Natural killer cell (primary cell): Measurements from ENCODE around the gene OR7A5. TPM values are rescaled to one million over a fixed set of nuclear protein-coding genes. Genes with fewer than 3 reads are reported as not detected.

ENCODE experiments used
- ATAC-seq, 3 donors: fragments of 150-1000 bp in 2 of 3; fragments of 200-7000 bp in 1 of 3; cut with Tn5 transposase; 1 replicate in 1 of 3; 2 replicates in 2 of 3; pipeline ENCODE4 v1.10.0; 2021; ENCODE audit warnings: mild to moderate bottlenecking in 2 of 3, moderate library complexity in 2 of 3
- DNase-seq, 2 donors: peaks; one replicate each; pipeline versions ENCODE4 v3.0.0 to v3.0.0-alpha.2; 2013 to 2021; ENCODE audit warnings: mixed read lengths in 1 of 2
- H3K27ac ChIP-seq: one replicate; pipeline ENCODE4 v1.5.1; 2013; ENCODE audit warnings: mild to moderate bottlenecking, low read length
- H3K27me3 ChIP-seq: one replicate; pipeline ENCODE4 v1.6.1; 2013; ENCODE audit warnings: low read length; ENCODE audit not compliant: control insufficient read depth, insufficient read depth
- H3K36me3 ChIP-seq: one replicate; pipeline ENCODE4 v1.6.1; 2013; ENCODE audit warnings: low read length; ENCODE audit not compliant: control insufficient read depth, insufficient read depth
- H3K4me1 ChIP-seq: one replicate; pipeline ENCODE4 v1.6.1; 2013; ENCODE audit warnings: low read length; ENCODE audit not compliant: control insufficient read depth, insufficient read depth
- H3K4me3 ChIP-seq: one replicate; pipeline ENCODE4 v1.5.1; 2013; ENCODE audit warnings: low read length
- H3K9me3 ChIP-seq: one replicate; pipeline ENCODE4 v1.6.1; 2013; ENCODE audit warnings: low read length; ENCODE audit not compliant: control insufficient read depth, insufficient read depth
- H3K27ac Mint-ChIP-seq, 2 donors: one replicate each; pipeline ENCODE4 v1.8.0; 2022; ENCODE audit warnings: mild to moderate bottlenecking in 2 of 2, mixed read lengths in 2 of 2, moderate library complexity in 1 of 2
- H3K27me3 Mint-ChIP-seq, 2 donors: one replicate each; pipeline ENCODE4 v1.8.0; 2022; ENCODE audit warnings: low read depth in 2 of 2, mixed read lengths in 2 of 2
- H3K36me3 Mint-ChIP-seq: one replicate; pipeline ENCODE4 v1.8.0; 2022; ENCODE audit warnings: mixed read lengths
- H3K4me1 Mint-ChIP-seq, 2 donors: one replicate each; pipeline ENCODE4 v1.8.0; 2022; ENCODE audit warnings: mixed read lengths in 2 of 2
- H3K4me3 Mint-ChIP-seq: one replicate; pipeline ENCODE4 v1.8.0; 2022; ENCODE audit warnings: mild to moderate bottlenecking, moderate library complexity, mixed read lengths
- H3K9me3 Mint-ChIP-seq, 2 donors: one replicate each; pipeline ENCODE4 v1.8.0; 2022; ENCODE audit warnings: mixed read lengths in 2 of 2
- WGBS: methylation state at CpG from one replicate; pipeline ENCODE4 v1.1.7; 2013; ENCODE audit warnings: missing lambda C conversion rate; ENCODE audit not compliant: insufficient coverage; 5-methylcytosine and 5-hydroxymethylcytosine counted together
- intact Hi-C: fragments of 100-400 bp; cut with micrococcal nuclease; formaldehyde crosslinking; loops from one replicate; pipeline ENCODE4 v1.14.2; 2022
- total RNA-seq, 4 donors: library from RNA; stranded (reverse); fragments of 120-200 nt in 1 of 4; gene quantifications; one replicate each; pipeline versions ENCODE4 v1.2.3 to v1.2.4, GENCODE V29; 2013 to 2022
- TF ChIP-seq, protein P1 (sequence below): fragments of 200-600 bp; IDR thresholded peaks from one replicate; pipeline ENCODE4 v1.8.0; 2022; ENCODE audit warnings: antibody characterized with exemption

OR7A5 gene
- not detected for total RNA-seq
- not detected for total RNA-seq (2013)

DNA sequence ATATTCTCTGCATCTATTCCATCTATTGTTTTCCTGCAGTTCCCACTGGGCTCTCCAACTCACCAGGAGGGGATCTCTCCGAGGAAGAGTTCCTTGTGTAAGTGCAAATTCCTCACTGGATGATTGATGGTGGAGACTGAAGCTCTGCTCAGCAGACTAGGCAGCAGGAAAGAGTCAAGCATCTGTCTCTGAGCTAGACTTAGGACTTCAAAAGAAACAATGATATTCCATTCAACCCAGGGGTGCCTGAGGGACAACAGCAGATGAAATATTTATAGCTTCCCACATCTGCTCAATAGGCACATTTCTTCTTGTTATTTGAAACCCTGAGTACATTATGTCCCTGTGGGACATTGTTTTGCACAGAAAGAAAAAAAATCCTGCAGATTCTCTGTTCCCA lies at the start of gene OR7A5, which contains the start of gene OR7C1:
OR7A5 (minus strand) TSS at position 175 of the 400 bp plus-strand sequence. CDS start 6,944 bp downstream, outside the sequence.
OR7C1 (minus strand) TSS at position 175 of the 400 bp plus-strand sequence. CDS start 35,049 bp downstream, outside the sequence.
- no peaks in the 10 kb centered on the region for H3K36me3 Mint-ChIP-seq
- Histone ChIP-seq H3K4me3 (no peak within 1 kb of the TSS), H3K36me3 (no peaks in the 10 kb centered on the region), H3K27me3 (no peaks in the 10 kb centered on the region), H3K9me3 (no peaks in the 10 kb centered on the region), H3K27ac (no peak within 1 kb of the TSS), H3K4me1 (no peaks in the 10 kb centered on the region)
- no peaks in the 10 kb centered on the region for H3K9me3 Mint-ChIP-seq
- no peaks in the 10 kb centered on the region for H3K4me1 Mint-ChIP-seq
- WGBS = 75% methylated on average over 1 of the region's 1 CpG
- TF ChIP-seq, protein P1, sequence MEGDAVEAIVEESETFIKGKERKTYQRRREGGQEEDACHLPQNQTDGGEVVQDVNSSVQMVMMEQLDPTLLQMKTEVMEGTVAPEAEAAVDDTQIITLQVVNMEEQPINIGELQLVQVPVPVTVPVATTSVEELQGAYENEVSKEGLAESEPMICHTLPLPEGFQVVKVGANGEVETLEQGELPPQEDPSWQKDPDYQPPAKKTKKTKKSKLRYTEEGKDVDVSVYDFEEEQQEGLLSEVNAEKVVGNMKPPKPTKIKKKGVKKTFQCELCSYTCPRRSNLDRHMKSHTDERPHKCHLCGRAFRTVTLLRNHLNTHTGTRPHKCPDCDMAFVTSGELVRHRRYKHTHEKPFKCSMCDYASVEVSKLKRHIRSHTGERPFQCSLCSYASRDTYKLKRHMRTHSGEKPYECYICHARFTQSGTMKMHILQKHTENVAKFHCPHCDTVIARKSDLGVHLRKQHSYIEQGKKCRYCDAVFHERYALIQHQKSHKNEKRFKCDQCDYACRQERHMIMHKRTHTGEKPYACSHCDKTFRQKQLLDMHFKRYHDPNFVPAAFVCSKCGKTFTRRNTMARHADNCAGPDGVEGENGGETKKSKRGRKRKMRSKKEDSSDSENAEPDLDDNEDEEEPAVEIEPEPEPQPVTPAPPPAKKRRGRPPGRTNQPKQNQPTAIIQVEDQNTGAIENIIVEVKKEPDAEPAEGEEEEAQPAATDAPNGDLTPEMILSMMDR = no peak
- DNase-seq (no peak), ATAC-seq (no peak)
- no peak within 1 kb of the TSS for H3K27ac Mint-ChIP-seq
- intact Hi-C loops = no loop called here
- H3K4me3 Mint-ChIP-seq = no peak within 1 kb of the TSS
- peaks cover 0 to 3% of the 10 kb centered on the region in 2 donors for H3K27me3 Mint-ChIP-seq

DNA sequence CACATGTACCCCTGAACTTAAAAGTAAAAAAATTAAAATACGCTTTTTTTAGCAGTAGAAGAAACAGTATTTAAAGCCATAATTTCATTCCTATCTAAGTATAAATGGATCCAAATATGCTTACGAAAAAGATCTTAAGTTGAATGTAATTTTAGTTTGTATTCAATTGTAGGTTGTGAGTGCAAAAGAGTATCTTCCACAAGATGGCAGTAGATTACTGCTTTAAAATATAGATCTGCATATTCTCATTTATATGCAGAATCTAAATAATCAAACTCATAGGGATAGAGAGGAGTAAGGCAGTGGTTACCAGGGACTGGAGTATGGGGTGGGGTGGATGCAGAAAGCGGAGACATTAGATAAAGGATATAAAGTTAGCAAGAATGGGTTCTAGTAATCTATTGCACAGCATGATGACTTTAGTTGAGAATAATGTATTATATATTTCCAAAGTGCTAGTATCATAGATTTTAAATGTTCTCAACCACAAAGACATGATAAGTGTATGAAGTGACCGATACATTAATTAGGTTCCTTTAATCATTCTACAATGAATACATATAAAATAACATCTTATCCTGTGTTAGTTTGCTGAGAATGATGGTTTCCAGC lies 36.7 kb upstream of the OR7A5 start:
- TF ChIP-seq, protein P1 = peak; percentile 9
- ATAC-seq (no peak), DNase-seq (peak in 1 of 2 donors; percentile 11)
- Histone ChIP-seq H3K36me3 (no peaks in the 10 kb centered on the region), H3K4me3 (no peak overlapping the region), H3K4me1 (no peaks in the 10 kb centered on the region), H3K9me3 (no peaks in the 10 kb centered on the region), H3K27me3 (peaks cover 3% of the 10 kb centered on the region), H3K27ac (no peak overlapping the region)
- intact Hi-C loops = no loop called here
- peaks cover 30 to 33% of the 10 kb centered on the region in 2 donors for H3K27me3 Mint-ChIP-seq
- no peaks in the 10 kb centered on the region for H3K36me3 Mint-ChIP-seq
- WGBS = 75% methylated on average over 1 of the region's 4 CpGs
- H3K9me3 Mint-ChIP-seq = no peaks in the 10 kb centered on the region
- H3K27ac Mint-ChIP-seq = no peak overlapping the region
- no peaks in the 10 kb centered on the region for H3K4me1 Mint-ChIP-seq
- no peak overlapping the region for H3K4me3 Mint-ChIP-seq

DNA sequence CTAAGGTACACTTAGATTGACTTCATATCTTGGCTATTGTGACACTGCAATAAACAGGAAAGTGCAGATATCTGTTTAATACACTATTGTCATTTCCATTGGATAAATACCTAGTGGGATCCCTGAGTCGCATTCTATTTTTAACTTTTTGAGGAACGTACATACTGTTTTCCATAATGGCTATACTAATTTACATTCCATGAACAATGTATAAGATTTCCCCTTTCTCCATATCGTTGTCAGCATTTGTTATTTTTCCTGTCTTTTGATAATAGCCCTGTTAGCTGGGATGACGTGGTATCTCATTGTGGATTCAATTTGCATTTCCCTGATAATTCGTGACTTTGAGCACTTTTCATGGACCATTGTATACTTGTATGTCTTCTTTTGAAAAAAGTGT lies 33.5 kb upstream of the OR7A5 start:
- no peak overlapping the region for H3K4me3 Mint-ChIP-seq
- Histone ChIP-seq H3K4me3 (no peak overlapping the region), H3K27me3 (peaks cover 3% of the 10 kb centered on the region), H3K4me1 (no peaks in the 10 kb centered on the region), H3K27ac (no peak overlapping the region), H3K9me3 (no peaks in the 10 kb centered on the region), H3K36me3 (no peaks in the 10 kb centered on the region)
- H3K36me3 Mint-ChIP-seq = no peaks in the 10 kb centered on the region
- DNase-seq (no peak), ATAC-seq (no peak)
- TF ChIP-seq, protein P1 = no peak
- H3K9me3 Mint-ChIP-seq = no peaks in the 10 kb centered on the region
- intact Hi-C loops = no loop called here
- no peak overlapping the region for H3K27ac Mint-ChIP-seq
- 82% methylated on average over 5 of the region's 5 CpGs for WGBS
- H3K27me3 Mint-ChIP-seq = peaks cover 30 to 40% of the 10 kb centered on the region in 2 donors
- no peaks in the 10 kb centered on the region for H3K4me1 Mint-ChIP-seq

DNA sequence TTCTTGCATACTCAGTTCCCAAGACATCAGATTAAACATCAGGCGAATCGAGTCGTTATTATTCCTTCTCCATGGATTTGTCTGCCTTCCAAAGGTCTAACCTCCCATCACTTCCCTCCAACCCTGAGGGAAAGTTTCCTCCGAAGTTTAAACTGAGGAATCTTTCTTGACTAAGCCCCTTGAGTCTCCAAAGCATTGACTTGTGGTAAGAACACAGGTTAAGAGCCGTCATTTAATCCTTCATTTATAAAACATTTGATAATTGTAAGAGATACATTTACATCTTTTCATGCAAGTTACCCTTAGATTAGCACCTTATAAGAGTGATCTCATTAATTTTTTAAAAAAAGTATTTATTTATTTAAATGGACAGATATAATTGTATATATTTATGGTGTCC lies 13.8 kb upstream of the OR7A5 start, which contains the start of gene OR7A10:
OR7A10 (minus strand) TSS at position 101 of the 400 bp plus-strand sequence. CDS start 7,045 bp downstream, outside the sequence.
- intact Hi-C loops = no loop called here
- TF ChIP-seq, protein P1 = no peak
- Histone ChIP-seq H3K36me3 (no peaks in the 10 kb centered on the region), H3K9me3 (no peaks in the 10 kb centered on the region), H3K4me3 (no peak within 1 kb of the TSS), H3K27ac (no peak within 1 kb of the TSS), H3K27me3 (no peaks in the 10 kb centered on the region), H3K4me1 (no peaks in the 10 kb centered on the region)
- WGBS = 93% methylated on average over 4 of the region's 5 CpGs
- no peak for DNase-seq
- peaks cover 27 to 34% of the 10 kb centered on the region in 2 donors for H3K27me3 Mint-ChIP-seq
- no peaks in the 10 kb centered on the region for H3K36me3 Mint-ChIP-seq
- no peak for ATAC-seq
- H3K27ac Mint-ChIP-seq = no peak within 1 kb of the TSS
- H3K4me1 Mint-ChIP-seq = no peaks in the 10 kb centered on the region
- H3K9me3 Mint-ChIP-seq = no peaks in the 10 kb centered on the region
- no peak within 1 kb of the TSS for H3K4me3 Mint-ChIP-seq
